HG03039 (cell line): ENCODE data around the gene PLXNA1.

Source experiments
- ATAC-seq: cut with Tn5 transposase; IDR thresholded peaks from one replicate; pipeline ENCODE4 v1.9.1; 2021; ENCODE audit warnings: mild to moderate bottlenecking, moderate library complexity; ENCODE audit not compliant: unreplicated experiment

The PLXNA1 gene

GRCh38 chr3:126985132-126985985 is 2.4 kb downstream of the PLXNA1 start:
- no peak for ATAC-seq

- ATAC-seq: no peak
Observed at GRCh38 chr3:126986001-126986400, 3.1 kb downstream of the PLXNA1 start.

- ATAC-seq: no peak
Observed at GRCh38 chr3:126987129-126987528, 4.2 kb downstream of the PLXNA1 start.

- ATAC-seq: no peak
Observed at GRCh38 chr3:126987596-126987995, 4.7 kb downstream of the PLXNA1 start.

- no peak for ATAC-seq
Observed at GRCh38 chr3:126988451-126989021, 5.6 kb downstream of the PLXNA1 start.

- ATAC-seq: no peak
Observed at GRCh38 chr3:126989316-126990023, 6.6 kb downstream of the PLXNA1 start.

GRCh38 chr3:126990024-126990700 is 7.2 kb downstream of the PLXNA1 start:
- ATAC-seq: no peak

- no peak for ATAC-seq
Observed at GRCh38 chr3:126990890-126991289, 8.0 kb downstream of the PLXNA1 start.

- no peak for ATAC-seq
Observed at GRCh38 chr3:126991366-126992200, 8.7 kb downstream of the PLXNA1 start.

- ATAC-seq: no peak
Observed at GRCh38 chr3:126992216-126992615, 9.3 kb downstream of the PLXNA1 start.

GRCh38 chr3:126992776-126993175 is 9.9 kb downstream of the PLXNA1 start:
- ATAC-seq: no peak

- no peak for ATAC-seq
Observed at GRCh38 chr3:126993436-126993835, 10.5 kb downstream of the PLXNA1 start.

- no peak for ATAC-seq
Observed at GRCh38 chr3:126994661-126995245, 11.8 kb downstream of the PLXNA1 start.

- ATAC-seq: no peak
Observed at GRCh38 chr3:126995254-126995780, 12.4 kb downstream of the PLXNA1 start.

- ATAC-seq: no peak
Observed at GRCh38 chr3:126995926-126996512, 13.1 kb downstream of the PLXNA1 start.

GRCh38 chr3:126996905-126997304 is 14.0 kb downstream of the PLXNA1 start:
- ATAC-seq: no peak

GRCh38 chr3:126997455-126998038 is 14.6 kb downstream of the PLXNA1 start:
- no peak for ATAC-seq

GRCh38 chr3:126998320-126998719 is 15.4 kb downstream of the PLXNA1 start:
- no peak for ATAC-seq

GRCh38 chr3:126998728-126999127 is 15.8 kb downstream of the PLXNA1 start:
- no peak for ATAC-seq
